K562 (cell line): ENCODE results near the gene TMEM114. TPM values are rescaled to one million over a fixed set of nuclear protein-coding genes. Genes with fewer than 3 reads are reported as not detected.
A peak's percentile ranks its signal among the peaks of the same experiment; 100 is the strongest.

Experiments
- ATAC-seq: fragments of 200-7000 bp; cut with Tn5 transposase; 3 replicates; pipeline ENCODE4 v1.9.1; 2020; ENCODE audit warnings: moderate library complexity
- BruUV-seq: library from RNA; stranded (reverse); fragments of 400-500 nt; replicated peaks from 2 replicates; lab custom pipeline; 2021; lab: Mats Ljungman, UMichigan
- CTCF ChIA-PET: fragments of 300-600 bp; formaldehyde crosslinking; extraction: SDS; loops from one replicate; lab custom pipeline; 2021; ENCODE audit warnings: low intra/inter-chr PET ratio; lab: Yijun Ruan, JAX
- POLR2A ChIA-PET: fragments of 300-600, 350-650 bp; sonication (Branson Sonifier 250); formaldehyde crosslinking; extraction: SDS; loops from one replicate; lab custom pipeline; 2021; ENCODE audit warnings: antibody characterized with exemption, inconsistent platforms; lab: Yijun Ruan, JAX
- DNase-seq, 4 experiments: peaks; one replicate each; pipeline versions ENCODE4 v3.0.0 to v3.0.0-alpha.2; 2011 to 2018; ENCODE audit warnings: low spot score in 3 of 4, mixed read lengths in 3 of 4; ENCODE audit errors: extremely low read depth in 1 of 4
- FAIRE-seq: peaks from 2 replicates; lab custom pipeline; 2011; peaks lifted over from hg19 to GRCh38; lab: Jason Lieb, UNC
- H2AFZ ChIP-seq: 2 replicates; pipeline ENCODE4 v1.6.0; 2011; ENCODE audit warnings: low read depth, low read length, control low read depth, inconsistent platforms
- H3K27ac ChIP-seq: fragments of 200-600 bp; 3 replicates; pipeline ENCODE4 v1.8.0; 2011; ENCODE audit warnings: low read depth, mild to moderate bottlenecking, control low read depth, inconsistent platforms, low read length, moderate library complexity, mixed read lengths; ENCODE audit errors: extremely low read depth
- H3K27me3 ChIP-seq, 2 experiments: fragments of 300-600 bp in 1 of 2; 2 replicates in 1 of 2; 3 replicates in 1 of 2; pipeline versions ENCODE4 v1.6.0 to v1.8.0; 2011; ENCODE audit warnings: inconsistent platforms in 2 of 2, low read length in 2 of 2, mild to moderate bottlenecking in 1 of 2, mixed read lengths in 1 of 2, moderate library complexity in 1 of 2; ENCODE audit not compliant: control insufficient read depth in 2 of 2, insufficient read depth in 2 of 2
- H3K36me3 ChIP-seq: fragments of 300-600 bp; 3 replicates; pipeline ENCODE4 v1.8.0; 2011; ENCODE audit warnings: mild to moderate bottlenecking, low read length, inconsistent platforms; ENCODE audit not compliant: control insufficient read depth, insufficient read depth
- H3K4me1 ChIP-seq, 2 experiments: fragments of 200-600 bp in 1 of 2; replicated peaks in 1 of 2; 2 replicates in 1 of 2; 3 replicates in 1 of 2; pipeline versions ENCODE4 v1.5.1 to v1.8.0; 2011; ENCODE audit warnings: inconsistent platforms in 2 of 2, low read length in 2 of 2, mild to moderate bottlenecking in 1 of 2, mixed read lengths in 1 of 2, moderate library complexity in 1 of 2; ENCODE audit not compliant: control insufficient read depth in 2 of 2, insufficient read depth in 2 of 2
- H3K4me2 ChIP-seq: 2 replicates; pipeline ENCODE4 v1.6.1; 2011; ENCODE audit warnings: low read length, control low read depth, inconsistent platforms, mixed read lengths; ENCODE audit not compliant: insufficient read depth
- H3K4me3 ChIP-seq: fragments of 200-600 bp; sonication (generic), shearing (Covaris generic); 2 replicates; pipeline ENCODE4 v1.5.1; 2016; ENCODE audit warnings: control low read depth, inconsistent platforms
- H3K79me2 ChIP-seq: fragments of 200-600 bp; 3 replicates; pipeline ENCODE4 v1.8.0; 2011; ENCODE audit warnings: low read length, inconsistent platforms; ENCODE audit not compliant: control insufficient read depth, insufficient read depth
- H3K9ac ChIP-seq, 2 experiments: 2 replicates each; pipeline versions ENCODE4 v1.6.0 to v1.6.1; 2011; ENCODE audit warnings: low read depth in 2 of 2, low read length in 2 of 2, control low read depth in 1 of 2, inconsistent platforms in 1 of 2, mild to moderate bottlenecking in 1 of 2, mixed read lengths in 1 of 2; ENCODE audit not compliant: insufficient read depth in 1 of 2
- H3K9me1 ChIP-seq: one replicate; pipeline ENCODE4 v1.6.0; 2011; ENCODE audit warnings: inconsistent platforms, mild to moderate bottlenecking, low read length, moderate library complexity; ENCODE audit not compliant: control insufficient read depth, insufficient read depth
- H3K9me3 ChIP-seq: replicated peaks from 2 replicates; pipeline ENCODE4 v1.5.1; 2011; ENCODE audit warnings: low read depth, low read length, inconsistent platforms; ENCODE audit not compliant: control insufficient read depth, insufficient read depth
- H4K20me1 ChIP-seq: replicated peaks from 2 replicates; pipeline ENCODE4 v1.6.1; 2011; ENCODE audit warnings: low read length, inconsistent platforms, mixed read lengths; ENCODE audit not compliant: control insufficient read depth, insufficient read depth
- CREB1 ChIP-seq, 2 experiments: sonication (generic) in 1 of 2; formaldehyde crosslinking in 1 of 2; IDR thresholded peaks; 2 replicates each; pipeline versions ENCODE4 v1.6.1 to v1.8.0; 2012 to 2022; ENCODE audit warnings: inconsistent platforms in 1 of 2, mild to moderate bottlenecking in 1 of 2, missing genetic modification reagents in 1 of 2, moderate library complexity in 1 of 2
- GATAD2B ChIP-seq: fragments of 450-650 bp; IDR thresholded peaks from 2 replicates; pipeline ENCODE4 v1.6.1; 2017; ENCODE audit warnings: mild to moderate bottlenecking, borderline replicate concordance
- HMG20B ChIP-seq: fragments of 250-450 bp; sonication (Bioruptor Pico); IDR thresholded peaks from 2 replicates; pipeline ENCODE4 v1.5.0; 2021; ENCODE audit warnings: mild to moderate bottlenecking
- NFE2L1 ChIP-seq: fragments of 450-650 bp; IDR thresholded peaks from 2 replicates; pipeline ENCODE4 v1.6.1; 2016; ENCODE audit warnings: missing genetic modification characterization, low read depth, mild to moderate bottlenecking, missing compliant biosample characterization, moderate library complexity, borderline replicate concordance
- RBM25 ChIP-seq: fragments of 200-400 bp; formaldehyde crosslinking; IDR thresholded peaks from 2 replicates; pipeline ENCODE4 v1.6.1; 2018; ENCODE audit warnings: low read length, low read depth, moderate library complexity; ENCODE audit not compliant: severe bottlenecking
- SUPT5H ChIP-seq: fragments of 450-650 bp; IDR thresholded peaks from 2 replicates; pipeline ENCODE4 v1.6.1; 2016
- WGBS: fragments of 100-300 bp; shearing (Covaris generic); methylation state at CpG from one replicate; pipeline ENCODE4 v1.1.6; 2016; ENCODE audit warnings: low coverage, mixed read lengths; ENCODE audit not compliant: insufficient coverage; ENCODE audit errors: missing lambda C conversion rate; 5-methylcytosine and 5-hydroxymethylcytosine counted together
- in situ Hi-C: fragments of 300-500 bp; cut with MboI; formaldehyde crosslinking; loops from 4 replicates; pipeline ENCODE4 v1.15.0; 2018; ENCODE audit warnings: inconsistent platforms, mixed read lengths
- intact Hi-C: fragments of 100-400 bp; cut with micrococcal nuclease; formaldehyde crosslinking; loops from 2 replicates; pipeline ENCODE4 v1.14.2; 2022
- polyA plus RNA-seq, 8 experiments: library from polyadenylated mRNA; depleted of rRNA in 4 of 8; stranded (reverse) in 5 of 8; unstranded in 3 of 8; fragments of >200 nt; fragmentation: Nextera tagmentation in 2 of 8; fragmentation: Illumina TruSeq in 1 of 8; extraction: Ambion mirVana in 2 of 8; extraction: Trizol in 1 of 8; gene quantifications; 2 replicates each; pipeline versions ENCODE4 v1.2.1 to v1.2.3, GENCODE V29; 2011 to 2014; ENCODE audit warnings: inconsistent platforms in 1 of 8, missing spikeins in 1 of 8
- total RNA-seq, 7 experiments: library from RNA; depleted of rRNA in 6 of 7; stranded (reverse); fragments of >200 nt in 6 of 7; fragmentation: Illumina TruSeq in 2 of 7; extraction: Trizol in 2 of 7; gene quantifications; 2 replicates each; pipeline versions ENCODE4 v1.2.1 to v1.2.3, GENCODE V29; 2011 to 2021; ENCODE audit warnings: low replicate concordance in 1 of 7

Gene TMEM114
- total and polyA plus RNA-seq, 9 of the 15 experiments (the other 6 are each of a cell fraction or from before 2014, with no cell fraction given): not detected

DNA sequence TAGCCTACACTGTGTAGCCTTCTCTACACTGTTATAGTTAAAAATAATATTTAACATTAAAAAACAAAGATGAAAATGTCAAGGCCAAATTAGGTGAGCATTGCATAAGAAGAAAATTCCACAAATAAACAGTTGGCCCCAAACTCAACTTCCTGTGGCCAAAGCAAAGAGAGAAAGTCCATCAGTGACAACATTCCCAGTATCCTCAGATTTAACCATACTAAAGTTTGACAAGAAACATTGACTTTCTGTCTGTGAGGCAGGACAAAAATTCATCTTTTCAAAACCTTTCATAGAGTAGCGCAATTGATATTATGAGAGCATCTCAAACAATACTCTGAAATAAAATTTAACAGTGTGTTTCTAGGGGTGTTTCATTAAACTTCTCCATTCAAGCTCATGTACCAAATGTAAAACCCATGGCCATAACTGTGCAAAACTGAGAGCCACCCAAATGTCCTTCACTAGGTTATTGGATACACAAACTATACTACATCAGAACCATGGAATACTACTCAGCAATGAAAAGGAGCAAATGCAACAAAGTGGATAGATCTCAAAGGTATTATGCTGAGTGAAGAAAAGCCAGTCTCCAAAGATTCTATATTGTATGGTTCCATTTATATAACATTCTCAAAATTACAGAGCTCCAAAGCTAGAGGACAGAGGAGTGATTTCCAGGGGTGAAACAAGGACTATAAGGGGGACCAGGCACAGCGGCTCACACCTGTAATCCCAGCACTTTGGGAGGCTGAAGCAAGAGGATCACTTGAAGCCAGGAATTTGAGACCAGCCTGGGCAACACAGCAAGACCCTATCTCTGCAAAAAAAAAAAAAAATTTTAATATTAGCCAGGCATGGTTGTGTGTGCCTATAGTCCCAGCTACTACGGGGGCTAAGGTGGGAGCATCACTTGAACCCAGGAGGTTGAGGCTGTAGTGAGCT is 38.7 kb downstream of the TMEM114 start:
- Histone ChIP-seq H2AFZ (no peak overlapping the region), H3K36me3 (no peaks in the 10 kb centered on the region), H3K9ac (no peak overlapping the region), H3K79me2 (no peaks in the 10 kb centered on the region), H3K4me1 (no peaks in the 10 kb centered on the region), H3K4me2 (no peak overlapping the region), H3K27ac (no peak overlapping the region), H4K20me1 (peaks cover 7% of the 10 kb centered on the region), H3K27me3 (peaks cover 24 to 49% of the 10 kb centered on the region in 2 experiments), H3K9me3 (no peaks in the 10 kb centered on the region), H3K9me1 (no peaks in the 10 kb centered on the region), H3K4me3 (no peak overlapping the region)
- no TSS peak for BruUV-seq
- in situ Hi-C loops (loop anchor here (25.0 kb wide), 1 partner anchor 1611 kb away; no protein-coding TSS in a partner anchor), intact Hi-C loops (no loop called here)
- 0% methylated on average over 3 of the region's 3 CpGs for WGBS
- POLR2A ChIA-PET: no interaction called here
- TF ChIP-seq SUPT5H: no peak
- TF ChIP-seq HMG20B: no peak
- TF ChIP-seq RBM25: peak; percentile 27
- TF ChIP-seq NFE2L1 (tag): no peak
- no peak for TF ChIP-seq GATAD2B
- TF ChIP-seq CREB1 (IDR thresholded peaks at IDR 0.05): no peak
- TF ChIP-seq CREB1 (CRISPR knock-in tag; IDR thresholded peaks at IDR 0.05): no peak
- CTCF ChIA-PET: no interaction called here
- FAIRE-seq (no peak), ATAC-seq (no peak), DNase-seq (no peak)
